Measurements from ENCODE around the gene NLRC3.

NLRC3 gene

DNA sequence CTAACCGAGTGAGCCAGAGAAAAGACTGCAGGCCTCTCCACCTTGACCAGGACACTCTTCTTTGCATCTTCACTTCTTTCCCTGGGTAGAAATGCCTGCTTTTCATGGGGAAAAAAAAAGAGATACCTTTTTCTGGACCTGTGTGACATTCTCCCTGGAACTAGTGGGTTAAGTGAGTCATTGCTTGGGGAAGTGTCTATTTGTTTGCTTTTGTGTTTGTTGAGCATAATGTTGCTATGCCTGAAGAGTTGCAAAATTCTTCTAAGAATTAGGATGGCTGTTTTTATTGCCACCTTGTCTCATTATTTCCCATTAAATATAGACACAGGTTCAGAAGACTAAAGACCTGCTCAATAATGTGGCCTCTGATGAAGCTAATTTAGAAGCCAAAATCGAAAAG is 57.6 kb downstream of the NLRC3 start:
- TF ChIP-seq Cebpa-rat (IDR thresholded peaks at IDR 0.05): no peak
- no peak overlapping the region for H3K9ac ChIP-seq
- no peak overlapping the region for H3K4me2 ChIP-seq
- H3K27ac ChIP-seq: no peak overlapping the region
- H3K27me3 ChIP-seq: no peaks in the 10 kb centered on the region
- H3K4me1 ChIP-seq: no peaks in the 10 kb centered on the region
- H3K9me3 ChIP-seq (replicated peaks in 1 of 11): no peaks in the 10 kb centered on the region
- no peak overlapping the region for H3K4me3 ChIP-seq
- H3K36me3 ChIP-seq: peaks cover 60 to 98% (median 80%) of the 10 kb centered on the region in 11 experiments
- no peaks in the 10 kb centered on the region for H4K20me1 ChIP-seq

- no peaks in the 10 kb centered on the region for H3K27me3 ChIP-seq
- H3K9ac ChIP-seq: no peak overlapping the region
- no peak overlapping the region for H3K4me3 ChIP-seq
- peaks cover 57 to 98% (median 83%) of the 10 kb centered on the region in 11 experiments for H3K36me3 ChIP-seq
- no peaks in the 10 kb centered on the region for H4K20me1 ChIP-seq
- no peak overlapping the region for H3K4me2 ChIP-seq
- no peak for TF ChIP-seq Cebpa-rat (IDR thresholded peaks at IDR 0.05)
- no peaks in the 10 kb centered on the region for H3K4me1 ChIP-seq
- no peaks in the 10 kb centered on the region for H3K9me3 ChIP-seq (replicated peaks in 1 of 11)
- no peak overlapping the region for H3K27ac ChIP-seq
These were observed 58.2 kb downstream of the NLRC3 start for GRCh38 chr16:3518986-3519348.

- H3K4me3 ChIP-seq: no peak overlapping the region
- H3K4me1 ChIP-seq: no peaks in the 10 kb centered on the region
- no peak overlapping the region for H3K4me2 ChIP-seq
- no peaks in the 10 kb centered on the region for H3K27me3 ChIP-seq
- H3K9me3 ChIP-seq (replicated peaks in 1 of 11): no peaks in the 10 kb centered on the region
- H3K36me3 ChIP-seq: peaks cover 57 to 98% (median 83%) of the 10 kb centered on the region in 11 experiments
- no peak overlapping the region for H3K27ac ChIP-seq
- H3K9ac ChIP-seq: no peak overlapping the region
- no peak for TF ChIP-seq Cebpa-rat (IDR thresholded peaks at IDR 0.05)
- no peaks in the 10 kb centered on the region for H4K20me1 ChIP-seq
These were observed 58.8 kb downstream of the NLRC3 start for GRCh38 chr16:3518292-3518985.

- no peak overlapping the region for H3K9ac ChIP-seq
- no peak overlapping the region for H3K4me3 ChIP-seq
- peaks cover 69 to 100% (median 94%) of the 10 kb centered on the region in 11 experiments for H3K36me3 ChIP-seq
- H3K27me3 ChIP-seq: no peaks in the 10 kb centered on the region
- no peaks in the 10 kb centered on the region for H3K4me1 ChIP-seq
- H3K27ac ChIP-seq: no peak overlapping the region
- no peak for TF ChIP-seq Cebpa-rat (IDR thresholded peaks at IDR 0.05)
- H3K4me2 ChIP-seq: no peak overlapping the region
- H3K9me3 ChIP-seq (replicated peaks in 1 of 11): no peaks in the 10 kb centered on the region
- H4K20me1 ChIP-seq: no peaks in the 10 kb centered on the region
These were observed 61.3 kb downstream of the NLRC3 start for GRCh38 chr16:3515897-3516296.

DNA sequence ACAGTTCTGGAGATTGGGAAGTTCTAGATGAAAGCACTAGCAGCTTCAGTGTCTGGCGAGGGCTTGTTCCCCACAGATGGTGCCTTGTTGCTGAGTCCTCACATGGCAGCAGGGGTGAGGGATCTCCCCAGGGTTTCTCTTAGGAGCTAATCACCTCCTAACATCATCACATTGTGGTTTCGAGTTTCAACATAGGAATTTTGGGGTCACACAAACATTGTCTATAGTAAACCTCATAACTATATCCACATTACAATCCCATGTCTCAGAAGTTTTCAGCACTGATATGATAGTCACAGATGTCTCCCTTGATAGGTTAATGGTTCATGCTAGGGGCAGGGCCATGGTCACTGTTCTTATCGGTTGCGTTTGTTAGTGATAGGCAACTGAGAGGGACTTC is 62.6 kb downstream of the NLRC3 start:
- peak overlapping the region in 1 of 11 experiments; percentile 11; a peak in 1 of 22 replicates for H3K9ac ChIP-seq

GRCh38 chr16:3513892-3514583 is 63.2 kb downstream of the NLRC3 start:
- peaks cover 68 to 100% (median 92%) of the 10 kb centered on the region in 11 experiments for H3K36me3 ChIP-seq
- no peak for TF ChIP-seq Cebpa-rat (IDR thresholded peaks at IDR 0.05)
- peak overlapping the region in 1 of 11 experiments; percentile 11; a peak in 1 of 22 replicates for H3K9ac ChIP-seq
- no peaks in the 10 kb centered on the region for H4K20me1 ChIP-seq
- no peak overlapping the region for H3K4me2 ChIP-seq
- no peaks in the 10 kb centered on the region for H3K9me3 ChIP-seq (replicated peaks in 1 of 11)
- no peak overlapping the region for H3K4me3 ChIP-seq
- peaks cover 0 to 7% (median 0%) of the 10 kb centered on the region in 10 experiments; a peak in 4 of 20 replicates for H3K4me1 ChIP-seq
- no peak overlapping the region for H3K27ac ChIP-seq
- no peaks in the 10 kb centered on the region for H3K27me3 ChIP-seq

More for the DNA sequence above, 62.6 kb downstream of the NLRC3 start:
- peaks cover 0 to 2% (median 0%) of the 10 kb centered on the region in 10 experiments; a peak in 4 of 20 replicates for H3K4me1 ChIP-seq
- H3K36me3 ChIP-seq: peaks cover 64 to 100% (median 92%) of the 10 kb centered on the region in 11 experiments
- H3K4me2 ChIP-seq: no peak overlapping the region
- H3K27me3 ChIP-seq: no peaks in the 10 kb centered on the region
- no peak for TF ChIP-seq Cebpa-rat (IDR thresholded peaks at IDR 0.05)
- no peaks in the 10 kb centered on the region for H4K20me1 ChIP-seq
- no peaks in the 10 kb centered on the region for H3K9me3 ChIP-seq (replicated peaks in 1 of 11)
- H3K27ac ChIP-seq: no peak overlapping the region
- H3K4me3 ChIP-seq: no peak overlapping the region

DNA sequence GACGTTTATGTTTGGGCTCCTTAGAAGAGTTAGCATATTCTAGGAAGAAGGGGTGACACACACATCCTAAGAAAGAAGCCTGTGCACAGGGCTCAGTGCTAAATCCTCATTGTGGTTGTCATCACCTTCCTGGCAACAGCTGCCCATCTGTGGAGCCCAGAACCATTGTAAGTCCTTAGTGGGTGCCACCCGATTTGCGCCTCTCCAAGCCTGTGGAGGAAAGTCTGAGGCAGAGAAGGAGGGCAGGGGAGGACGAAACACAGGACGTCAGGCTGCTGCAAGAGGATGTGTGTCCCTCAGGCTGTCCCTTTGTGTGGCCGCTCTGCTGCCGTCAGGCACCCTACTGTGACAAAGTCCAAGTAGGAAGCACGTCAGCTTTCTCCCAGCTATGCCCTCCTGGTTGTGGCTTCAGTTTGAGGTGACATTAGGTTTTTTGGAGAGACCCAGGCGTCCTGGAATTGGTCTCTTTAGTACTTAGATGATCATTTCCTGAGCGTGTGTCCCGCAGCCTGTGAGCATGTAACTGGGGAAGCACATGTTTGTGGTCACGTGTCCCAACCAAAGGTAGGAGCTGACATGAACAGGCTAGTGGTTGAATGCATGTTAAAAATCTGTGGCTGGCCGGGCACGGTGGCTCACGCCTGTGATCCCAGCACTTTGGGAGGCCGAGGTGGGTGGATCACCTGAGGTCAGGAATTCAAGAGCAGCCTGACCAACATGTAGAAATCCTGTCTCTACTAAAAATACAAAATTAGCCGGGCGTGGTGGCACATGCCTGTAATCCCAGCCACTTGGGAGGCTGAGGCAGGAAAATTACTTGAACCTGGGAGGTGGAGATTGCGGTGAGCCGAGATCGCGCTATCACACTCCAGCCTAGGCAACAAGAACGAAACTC is 65.7 kb downstream of the NLRC3 start:
- no peak for TF ChIP-seq Cebpa-rat (IDR thresholded peaks at IDR 0.05)
- Histone ChIP-seq H3K4me3 (no peak overlapping the region), H3K27me3 (no peaks in the 10 kb centered on the region), H3K36me3 (peaks cover 71 to 99% (median 83%) of the 10 kb centered on the region in 11 experiments), H3K4me1 (peaks cover 0 to 14% (median 0%) of the 10 kb centered on the region in 10 experiments; a peak in 5 of 20 replicates), H3K9ac (no peak overlapping the region), H3K4me2 (no peak overlapping the region), H4K20me1 (no peaks in the 10 kb centered on the region), H3K27ac (no peak overlapping the region), H3K9me3 (replicated peaks in 1 of 11) (no peaks in the 10 kb centered on the region)

DNA sequence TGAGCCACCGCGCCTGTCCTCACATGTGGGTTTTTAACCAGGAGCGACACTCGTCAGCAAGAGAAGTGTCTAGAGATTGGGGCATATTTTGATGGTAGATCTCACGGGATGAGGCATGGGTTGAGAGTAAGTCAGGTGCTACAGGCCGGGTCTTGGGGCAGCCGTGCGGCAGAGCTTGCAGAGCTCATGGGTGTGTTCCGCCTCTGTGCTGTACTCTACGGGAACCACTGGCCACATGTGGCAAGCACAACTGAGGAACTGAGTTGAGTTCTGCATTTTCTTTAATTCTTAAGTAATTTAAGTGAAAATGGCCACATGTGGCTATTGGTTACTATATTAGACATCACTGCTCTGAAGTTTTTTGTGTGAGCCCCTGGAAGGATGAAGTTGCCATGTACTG is 66.8 kb downstream of the NLRC3 start:
- H3K4me3 ChIP-seq: no peak overlapping the region
- no peak overlapping the region for H3K9ac ChIP-seq
- H3K4me1 ChIP-seq: peaks cover 0 to 14% (median 0%) of the 10 kb centered on the region in 10 experiments; a peak in 6 of 20 replicates
- H3K4me2 ChIP-seq: no peak overlapping the region
- H3K27ac ChIP-seq: no peak overlapping the region
- H3K27me3 ChIP-seq: no peaks in the 10 kb centered on the region
- no peak for TF ChIP-seq Cebpa-rat (IDR thresholded peaks at IDR 0.05)
- no peaks in the 10 kb centered on the region for H3K9me3 ChIP-seq (replicated peaks in 1 of 11)
- H3K36me3 ChIP-seq: peaks cover 72 to 99% (median 80%) of the 10 kb centered on the region in 11 experiments
- no peaks in the 10 kb centered on the region for H4K20me1 ChIP-seq

DNA sequence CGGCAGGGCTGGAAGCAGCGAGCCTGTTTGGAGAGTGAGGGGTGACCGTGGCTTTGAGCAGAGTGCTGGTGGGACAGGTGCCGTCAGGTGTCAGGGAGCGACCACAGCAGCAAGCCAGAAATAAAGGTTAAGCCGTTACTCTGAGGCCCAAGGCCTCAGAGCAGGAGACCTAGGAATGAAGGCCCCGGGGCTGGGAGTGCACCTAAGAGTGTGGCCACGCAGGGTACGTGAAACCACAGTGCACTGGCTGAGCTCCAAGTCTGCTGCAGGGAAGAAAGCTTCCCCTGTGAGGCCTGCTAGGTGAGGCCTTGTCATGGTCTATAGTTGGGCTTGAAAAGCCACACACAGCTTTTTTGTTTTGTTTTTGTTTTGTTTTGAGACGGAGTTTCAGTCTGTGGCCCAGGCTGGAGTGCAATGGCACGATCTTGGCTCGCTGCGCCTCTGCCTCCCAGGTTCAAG is 67.7 kb downstream of the NLRC3 start:
- H3K9ac ChIP-seq: peak overlapping the region in 1 of 11 experiments; percentile 48; a peak in 1 of 22 replicates
- no peaks in the 10 kb centered on the region for H4K20me1 ChIP-seq
- H3K9me3 ChIP-seq (replicated peaks in 1 of 11): no peaks in the 10 kb centered on the region
- TF ChIP-seq Cebpa-rat (IDR thresholded peaks at IDR 0.05): no peak
- H3K4me1 ChIP-seq: peaks cover 0 to 23% (median 0%) of the 10 kb centered on the region in 10 experiments; a peak in 7 of 20 replicates
- no peak overlapping the region for H3K4me2 ChIP-seq
- peaks cover 64 to 99% (median 80%) of the 10 kb centered on the region in 11 experiments for H3K36me3 ChIP-seq
- H3K4me3 ChIP-seq: no peak overlapping the region
- H3K27me3 ChIP-seq: no peaks in the 10 kb centered on the region
- H3K27ac ChIP-seq: no peak overlapping the region

Data from BLaER1 treated with 17β-estradiol and CSF1 and Interleukin-3, amounts not matched to agents 10 nM and 100 nM (cell line).